Neural cell (in vitro differentiated cells): ENCODE measurements around the gene GNRH2. TPM values are rescaled to one million over a fixed set of nuclear protein-coding genes. Genes with fewer than 3 reads are reported as not detected.

Source experiments
- H2AFZ ChIP-seq: fragments of 200-600, 300-800 bp; sonication (generic), shearing (Covaris generic); 2 replicates; pipeline ENCODE4 v1.6.0; 2014; ENCODE audit warnings: low read depth, mild to moderate bottlenecking, antibody characterized with exemption, low read length, moderate library complexity
- H3F3A ChIP-seq: fragments of 200-600 bp; shearing (Covaris generic); 2 replicates; pipeline ENCODE4 v1.6.1; 2016; ENCODE audit warnings: mild to moderate bottlenecking, moderate library complexity, mixed read lengths, antibody characterized with exemption, low read length; ENCODE audit not compliant: insufficient read depth, poor library complexity, severe bottlenecking
- H3K27ac ChIP-seq: fragments of 200-600, 300-800 bp; sonication (generic), shearing (Covaris generic); 2 replicates; pipeline ENCODE4 v1.5.1; 2014; ENCODE audit warnings: mild to moderate bottlenecking, low read length, moderate library complexity
- H3K27me3 ChIP-seq: fragments of 300-800, 200-600 bp; sonication (generic), shearing (Covaris generic); 2 replicates; pipeline ENCODE4 v1.6.0; 2014; ENCODE audit warnings: mild to moderate bottlenecking, low read depth, low read length, moderate library complexity; ENCODE audit not compliant: insufficient read depth
- H3K36me3 ChIP-seq: fragments of 300-800, 200-600 bp; sonication (generic), shearing (Covaris generic); 2 replicates; pipeline ENCODE4 v1.5.1; 2014; ENCODE audit warnings: mild to moderate bottlenecking, antibody characterized with exemption, low read length, moderate library complexity; ENCODE audit not compliant: insufficient read depth
- H3K4me2 ChIP-seq: fragments of 300-800, 200-600 bp; sonication (generic), shearing (Covaris generic); 2 replicates; pipeline ENCODE4 v1.6.0; 2014; ENCODE audit warnings: mild to moderate bottlenecking, low read length
- H3K4me3 ChIP-seq: fragments of 300-800, 200-600 bp; sonication (generic), shearing (Covaris generic); 2 replicates; pipeline ENCODE4 v1.5.1; 2014; ENCODE audit warnings: mild to moderate bottlenecking, low read length, moderate library complexity
- H3K79me2 ChIP-seq: fragments of 200-600 bp; shearing (Covaris generic); replicated peaks from 2 replicates; pipeline ENCODE4 v1.6.0; 2014; ENCODE audit warnings: mild to moderate bottlenecking, low read length, moderate library complexity; ENCODE audit not compliant: insufficient read depth
- H3K9ac ChIP-seq: fragments of 300-800, 200-600 bp; sonication (generic), shearing (Covaris generic); 2 replicates; pipeline ENCODE4 v1.6.1; 2016; ENCODE audit warnings: mild to moderate bottlenecking, low read length, mixed read lengths
- H3K9me2 ChIP-seq: fragments of 200-600 bp; shearing (Covaris generic); 2 replicates; pipeline ENCODE4 v1.6.1; 2016; ENCODE audit warnings: mild to moderate bottlenecking, low read length, mixed read lengths; ENCODE audit not compliant: insufficient read depth
- H3K9me3 ChIP-seq: fragments of 200-600, 300-800 bp; sonication (generic), shearing (Covaris generic); 2 replicates; pipeline ENCODE4 v1.6.1; 2016; ENCODE audit warnings: mild to moderate bottlenecking, mixed run types, low read length, moderate library complexity, mixed read lengths
- H4K20me1 ChIP-seq: fragments of 200-600 bp; shearing (Covaris generic); 2 replicates; pipeline ENCODE4 v1.6.1; 2016; ENCODE audit warnings: mild to moderate bottlenecking, mixed run types; ENCODE audit not compliant: insufficient read depth
- CTCF ChIP-seq: fragments of 450-650 bp; IDR thresholded peaks from 2 replicates; pipeline ENCODE4 v1.5.1; 2014; ENCODE audit warnings: antibody characterized with exemption, mild to moderate bottlenecking, moderate library complexity; ENCODE audit not compliant: poor library complexity, severe bottlenecking
- EP300 ChIP-seq: fragments of 450-650 bp; conservative IDR thresholded peaks from 2 replicates; pipeline ENCODE4 v1.6.1; 2014; ENCODE audit warnings: antibody characterized with exemption, mild to moderate bottlenecking, moderate library complexity; ENCODE audit not compliant: poor library complexity, severe bottlenecking
- EZH2 ChIP-seq: fragments of 200-600, 300-800 bp; shearing (Covaris generic), sonication (generic); IDR thresholded peaks from 2 replicates; pipeline ENCODE4 v1.6.1; 2014; ENCODE audit warnings: antibody characterized with exemption, low read length, borderline replicate concordance, mild to moderate bottlenecking; ENCODE audit not compliant: insufficient read depth, poor library complexity, severe bottlenecking
- MXI1 ChIP-seq: fragments of 450-650 bp; conservative IDR thresholded peaks from 2 replicates; pipeline ENCODE4 v1.6.1; 2014; ENCODE audit warnings: antibody characterized with exemption, mild to moderate bottlenecking; ENCODE audit not compliant: poor library complexity, severe bottlenecking
- POLR2AphosphoS5 ChIP-seq: IDR thresholded peaks from 2 replicates; pipeline ENCODE4 v1.6.1; 2012
- RAD21 ChIP-seq: fragments of 450-650 bp; conservative IDR thresholded peaks from 2 replicates; pipeline ENCODE4 v1.6.1; 2014; ENCODE audit warnings: antibody characterized with exemption, mild to moderate bottlenecking, moderate library complexity
- SMC3 ChIP-seq: fragments of 450-650 bp; conservative IDR thresholded peaks from 2 replicates; pipeline ENCODE4 v1.6.1; 2014; ENCODE audit warnings: antibody characterized with exemption, mild to moderate bottlenecking, moderate library complexity; ENCODE audit not compliant: poor library complexity
- TAF1 ChIP-seq: IDR thresholded peaks from 2 replicates; pipeline ENCODE4 v1.6.1; 2012; ENCODE audit warnings: low read depth
- polyA minus RNA-seq: library from RNA; depleted of rRNA, polyadenylated mRNA; stranded (reverse); fragments of >200 nt; gene quantifications from 2 replicates; pipeline ENCODE4 v1.2.3, GENCODE V29; 2014
- polyA plus RNA-seq: library from polyadenylated mRNA; depleted of rRNA; stranded (reverse); fragments of >200 nt; gene quantifications from 2 replicates; pipeline ENCODE4 v1.2.3, GENCODE V29; 2014
- TF ChIP-seq, protein P1 (sequence below): IDR thresholded peaks from 2 replicates; pipeline ENCODE4 v1.6.1; 2012; ENCODE audit warnings: borderline replicate concordance

Gene GNRH2, protein sequence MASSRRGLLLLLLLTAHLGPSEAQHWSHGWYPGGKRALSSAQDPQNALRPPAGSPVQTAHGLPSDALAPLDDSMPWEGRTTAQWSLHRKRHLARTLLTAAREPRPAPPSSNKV
- polyA plus RNA-seq (1.9 and 3.0 TPM in 2 replicates), polyA minus RNA-seq (0.97 and 1.0 TPM in 2 replicates)

GRCh38 chr20:3043322-3043721 is at the start of gene GNRH2:
Gene GNRH2 (plus strand): TSS chr20:3043622. CDS start chr20:3044415, 793 bp downstream.
- Histone ChIP-seq H3K4me2 (no peak within 1 kb of the TSS), H3K27ac (no peak within 1 kb of the TSS), H3K36me3 (peaks cover 10% of the 10 kb centered on the region), H3K4me3 (no peak within 1 kb of the TSS), H3K9me3 (no peaks in the 10 kb centered on the region), H3K27me3 (no peaks in the 10 kb centered on the region), H4K20me1 (no peaks in the 10 kb centered on the region), H3K9ac (no peak within 1 kb of the TSS), H3K79me2 (peaks cover 6% of the 10 kb centered on the region), H3K9me2 (no peaks in the 10 kb centered on the region), H2AFZ (no peak within 1 kb of the TSS), H3F3A (no peaks in the 10 kb centered on the region)
- TF ChIP-seq CTCF = no peak
- no peak for TF ChIP-seq RAD21
- TF ChIP-seq EZH2 = no peak
- TF ChIP-seq TAF1 = no peak
- TF ChIP-seq MXI1 = no peak
- TF ChIP-seq, protein P1, sequence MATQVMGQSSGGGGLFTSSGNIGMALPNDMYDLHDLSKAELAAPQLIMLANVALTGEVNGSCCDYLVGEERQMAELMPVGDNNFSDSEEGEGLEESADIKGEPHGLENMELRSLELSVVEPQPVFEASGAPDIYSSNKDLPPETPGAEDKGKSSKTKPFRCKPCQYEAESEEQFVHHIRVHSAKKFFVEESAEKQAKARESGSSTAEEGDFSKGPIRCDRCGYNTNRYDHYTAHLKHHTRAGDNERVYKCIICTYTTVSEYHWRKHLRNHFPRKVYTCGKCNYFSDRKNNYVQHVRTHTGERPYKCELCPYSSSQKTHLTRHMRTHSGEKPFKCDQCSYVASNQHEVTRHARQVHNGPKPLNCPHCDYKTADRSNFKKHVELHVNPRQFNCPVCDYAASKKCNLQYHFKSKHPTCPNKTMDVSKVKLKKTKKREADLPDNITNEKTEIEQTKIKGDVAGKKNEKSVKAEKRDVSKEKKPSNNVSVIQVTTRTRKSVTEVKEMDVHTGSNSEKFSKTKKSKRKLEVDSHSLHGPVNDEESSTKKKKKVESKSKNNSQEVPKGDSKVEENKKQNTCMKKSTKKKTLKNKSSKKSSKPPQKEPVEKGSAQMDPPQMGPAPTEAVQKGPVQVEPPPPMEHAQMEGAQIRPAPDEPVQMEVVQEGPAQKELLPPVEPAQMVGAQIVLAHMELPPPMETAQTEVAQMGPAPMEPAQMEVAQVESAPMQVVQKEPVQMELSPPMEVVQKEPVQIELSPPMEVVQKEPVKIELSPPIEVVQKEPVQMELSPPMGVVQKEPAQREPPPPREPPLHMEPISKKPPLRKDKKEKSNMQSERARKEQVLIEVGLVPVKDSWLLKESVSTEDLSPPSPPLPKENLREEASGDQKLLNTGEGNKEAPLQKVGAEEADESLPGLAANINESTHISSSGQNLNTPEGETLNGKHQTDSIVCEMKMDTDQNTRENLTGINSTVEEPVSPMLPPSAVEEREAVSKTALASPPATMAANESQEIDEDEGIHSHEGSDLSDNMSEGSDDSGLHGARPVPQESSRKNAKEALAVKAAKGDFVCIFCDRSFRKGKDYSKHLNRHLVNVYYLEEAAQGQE = no peak
- no peak for TF ChIP-seq SMC3
- TF ChIP-seq POLR2AphosphoS5 = no peak
- no peak for TF ChIP-seq EP300

DNA sequence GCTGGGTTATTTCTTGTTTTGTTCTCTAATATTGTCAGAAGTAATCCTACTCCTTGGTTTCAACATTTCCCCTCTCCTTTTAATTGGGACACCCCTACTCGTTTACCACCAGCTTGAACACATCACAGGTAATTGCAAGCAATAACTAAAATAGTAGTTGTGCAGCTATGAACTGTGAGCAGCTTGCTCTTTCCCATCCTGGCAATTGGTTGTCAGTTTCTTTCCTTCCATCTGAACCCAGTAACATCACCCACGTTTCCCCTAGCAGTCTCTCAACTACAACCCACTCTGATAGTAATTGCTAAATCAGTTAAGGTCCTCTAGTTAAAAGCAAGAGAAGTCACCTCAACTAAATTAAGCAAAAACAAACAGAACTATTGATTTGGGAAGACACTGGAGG is 47.6 kb upstream of the GNRH2 start:
- H3K27me3 ChIP-seq = no peaks in the 10 kb centered on the region
- TF ChIP-seq RAD21 (no peak), EZH2 (no peak), POLR2AphosphoS5 (no peak), MXI1 (no peak), SMC3 (no peak), TAF1 (no peak), EP300 (no peak), CTCF (no peak)
- TF ChIP-seq, protein P1 = no peak
- no peaks in the 10 kb centered on the region for H3K36me3 ChIP-seq

More for the DNA sequence above, 47.6 kb upstream of the GNRH2 start:
- H4K20me1 ChIP-seq = no peaks in the 10 kb centered on the region
- H3K9me3 ChIP-seq = no peaks in the 10 kb centered on the region
- H3K4me2 ChIP-seq = no peak overlapping the region
- no peak overlapping the region for H3K4me3 ChIP-seq
- H3F3A ChIP-seq = no peaks in the 10 kb centered on the region
- no peak overlapping the region for H3K27ac ChIP-seq
- no peak overlapping the region for H2AFZ ChIP-seq
- H3K9me2 ChIP-seq = no peaks in the 10 kb centered on the region
- no peak overlapping the region for H3K9ac ChIP-seq
- H3K79me2 ChIP-seq = no peaks in the 10 kb centered on the region
